ENCODE data around the gene WNK3. TPM values are rescaled to one million over a fixed set of nuclear protein-coding genes. Genes with fewer than 3 reads are reported as not detected.

WNK3 gene
- total and polyA plus RNA-seq, 2 experiments from 2014 or later, result 27.6 to 57.5 TPM

DNA sequence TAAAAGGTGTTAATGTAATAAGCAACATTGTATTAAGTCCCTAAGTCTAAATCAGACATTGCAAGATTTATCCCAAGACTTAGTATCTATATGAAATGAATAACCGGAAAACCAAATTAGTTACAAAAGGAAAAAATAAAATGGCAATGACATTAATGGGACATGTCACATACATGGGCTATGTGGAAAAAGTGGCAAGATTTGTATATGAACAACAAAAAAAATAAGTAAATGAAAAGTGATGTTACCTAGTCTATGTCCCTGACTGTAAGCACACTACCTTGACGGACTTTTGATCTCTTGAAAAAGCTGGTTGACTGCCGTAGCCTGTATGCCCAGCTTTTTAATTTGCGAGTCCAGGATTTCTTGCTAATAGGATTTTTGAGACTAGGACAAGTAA lies 119.3 kb downstream of the WNK3 start (continued):
- TF ChIP-seq, protein P1, sequence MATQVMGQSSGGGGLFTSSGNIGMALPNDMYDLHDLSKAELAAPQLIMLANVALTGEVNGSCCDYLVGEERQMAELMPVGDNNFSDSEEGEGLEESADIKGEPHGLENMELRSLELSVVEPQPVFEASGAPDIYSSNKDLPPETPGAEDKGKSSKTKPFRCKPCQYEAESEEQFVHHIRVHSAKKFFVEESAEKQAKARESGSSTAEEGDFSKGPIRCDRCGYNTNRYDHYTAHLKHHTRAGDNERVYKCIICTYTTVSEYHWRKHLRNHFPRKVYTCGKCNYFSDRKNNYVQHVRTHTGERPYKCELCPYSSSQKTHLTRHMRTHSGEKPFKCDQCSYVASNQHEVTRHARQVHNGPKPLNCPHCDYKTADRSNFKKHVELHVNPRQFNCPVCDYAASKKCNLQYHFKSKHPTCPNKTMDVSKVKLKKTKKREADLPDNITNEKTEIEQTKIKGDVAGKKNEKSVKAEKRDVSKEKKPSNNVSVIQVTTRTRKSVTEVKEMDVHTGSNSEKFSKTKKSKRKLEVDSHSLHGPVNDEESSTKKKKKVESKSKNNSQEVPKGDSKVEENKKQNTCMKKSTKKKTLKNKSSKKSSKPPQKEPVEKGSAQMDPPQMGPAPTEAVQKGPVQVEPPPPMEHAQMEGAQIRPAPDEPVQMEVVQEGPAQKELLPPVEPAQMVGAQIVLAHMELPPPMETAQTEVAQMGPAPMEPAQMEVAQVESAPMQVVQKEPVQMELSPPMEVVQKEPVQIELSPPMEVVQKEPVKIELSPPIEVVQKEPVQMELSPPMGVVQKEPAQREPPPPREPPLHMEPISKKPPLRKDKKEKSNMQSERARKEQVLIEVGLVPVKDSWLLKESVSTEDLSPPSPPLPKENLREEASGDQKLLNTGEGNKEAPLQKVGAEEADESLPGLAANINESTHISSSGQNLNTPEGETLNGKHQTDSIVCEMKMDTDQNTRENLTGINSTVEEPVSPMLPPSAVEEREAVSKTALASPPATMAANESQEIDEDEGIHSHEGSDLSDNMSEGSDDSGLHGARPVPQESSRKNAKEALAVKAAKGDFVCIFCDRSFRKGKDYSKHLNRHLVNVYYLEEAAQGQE (IDR thresholded peaks at IDR 0.05; ENCODE audit: unreplicated experiment), result no peak
- TF ChIP-seq, protein P2, sequence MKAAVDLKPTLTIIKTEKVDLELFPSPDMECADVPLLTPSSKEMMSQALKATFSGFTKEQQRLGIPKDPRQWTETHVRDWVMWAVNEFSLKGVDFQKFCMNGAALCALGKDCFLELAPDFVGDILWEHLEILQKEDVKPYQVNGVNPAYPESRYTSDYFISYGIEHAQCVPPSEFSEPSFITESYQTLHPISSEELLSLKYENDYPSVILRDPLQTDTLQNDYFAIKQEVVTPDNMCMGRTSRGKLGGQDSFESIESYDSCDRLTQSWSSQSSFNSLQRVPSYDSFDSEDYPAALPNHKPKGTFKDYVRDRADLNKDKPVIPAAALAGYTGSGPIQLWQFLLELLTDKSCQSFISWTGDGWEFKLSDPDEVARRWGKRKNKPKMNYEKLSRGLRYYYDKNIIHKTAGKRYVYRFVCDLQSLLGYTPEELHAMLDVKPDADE (IDR thresholded peaks at IDR 0.05), result no peak
- TF ChIP-seq EZH2 (IDR thresholded peaks at IDR 0.05; ENCODE audit: low read depth, unreplicated experiment) (no peak), ZNF114 (CRISPR knock-in tag; IDR thresholded peaks at IDR 0.05) (no peak), STAT1 (IDR thresholded peaks at IDR 0.05; ENCODE audit: unreplicated experiment) (no peak)

DNA sequence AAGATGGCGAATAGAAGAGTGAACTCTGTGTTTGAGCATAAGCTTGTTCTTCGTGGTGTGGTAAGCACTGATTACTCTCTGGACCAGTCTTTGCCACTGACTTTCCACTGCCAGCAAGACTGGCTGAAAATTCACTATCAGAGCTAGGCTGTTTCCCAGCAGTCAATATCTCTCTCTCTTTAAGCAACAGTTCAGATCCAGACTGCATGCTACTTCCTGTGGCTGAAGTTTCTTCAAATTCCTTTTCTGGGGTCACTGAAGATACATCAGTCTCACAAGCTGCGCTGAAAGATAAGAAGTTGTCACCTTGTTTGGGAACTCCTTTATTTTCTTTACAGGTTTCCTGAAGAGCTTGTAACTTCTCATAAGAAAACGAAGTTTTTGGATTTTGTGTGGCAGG lies 120.8 kb downstream of the WNK3 start:
- Histone ChIP-seq H4K20me1 (replicated peaks; ENCODE audit: insufficient read depth) (no peaks in the 10 kb centered on the region), H3K4me2 (no peak overlapping the region), H3K79me2 (replicated peaks; ENCODE audit: insufficient read depth) (no peaks in the 10 kb centered on the region), H3F3A (replicated peaks; ENCODE audit: low read depth) (no peaks in the 10 kb centered on the region), H3K36me3 (ENCODE audit: insufficient read depth) (0 out of 2 replicates have a peak, but pooled peaks cover 6% of the 10 kb centered on the region), H3K27me3 (ENCODE audit: insufficient read depth) (no peaks in the 10 kb centered on the region), H3K4me3 (no peak overlapping the region), H3K9me2 (ENCODE audit: insufficient read depth) (no peaks in the 10 kb centered on the region), H3K27ac (ENCODE audit: low read depth) (no peak overlapping the region), H2AFZ (no peak overlapping the region), H3K4me1 (ENCODE audit: insufficient read depth) (no peaks in the 10 kb centered on the region)
- Mint-ChIP-seq H3K36me3 (ENCODE audit: low read depth) (peaks cover 24% of the 10 kb centered on the region), H3K4me3 (no peak overlapping the region), H3K27ac (no peak overlapping the region), H3K9me3 (no peaks in the 10 kb centered on the region), H3K27me3 (ENCODE audit: insufficient read depth, low read depth, poor library complexity) (no peaks in the 10 kb centered on the region), H3K4me1 (no peaks in the 10 kb centered on the region)
- DNase-seq (ENCODE audit: low spot score), result no peak
- ATAC-seq, result no peak
- TF ChIP-seq CREB1 (CRISPR knock-in tag; IDR thresholded peaks at IDR 0.05; ENCODE audit: low read depth) (no peak), POLR2AphosphoS5 (IDR thresholded peaks at IDR 0.05; ENCODE audit: low read depth) (no peak), EZH2phosphoT487 (IDR thresholded peaks at IDR 0.05; ENCODE audit: unreplicated experiment) (no peak), STAT1 (IDR thresholded peaks at IDR 0.05; ENCODE audit: unreplicated experiment) (no peak), ZNF331 (CRISPR knock-in tag; IDR thresholded peaks at IDR 0.05; ENCODE audit: low read depth) (no peak), JUNB (IDR thresholded peaks at IDR 0.05; ENCODE audit: unreplicated experiment) (no peak), ZNF114 (CRISPR knock-in tag; IDR thresholded peaks at IDR 0.05) (no peak)
- TF ChIP-seq, protein P3, sequence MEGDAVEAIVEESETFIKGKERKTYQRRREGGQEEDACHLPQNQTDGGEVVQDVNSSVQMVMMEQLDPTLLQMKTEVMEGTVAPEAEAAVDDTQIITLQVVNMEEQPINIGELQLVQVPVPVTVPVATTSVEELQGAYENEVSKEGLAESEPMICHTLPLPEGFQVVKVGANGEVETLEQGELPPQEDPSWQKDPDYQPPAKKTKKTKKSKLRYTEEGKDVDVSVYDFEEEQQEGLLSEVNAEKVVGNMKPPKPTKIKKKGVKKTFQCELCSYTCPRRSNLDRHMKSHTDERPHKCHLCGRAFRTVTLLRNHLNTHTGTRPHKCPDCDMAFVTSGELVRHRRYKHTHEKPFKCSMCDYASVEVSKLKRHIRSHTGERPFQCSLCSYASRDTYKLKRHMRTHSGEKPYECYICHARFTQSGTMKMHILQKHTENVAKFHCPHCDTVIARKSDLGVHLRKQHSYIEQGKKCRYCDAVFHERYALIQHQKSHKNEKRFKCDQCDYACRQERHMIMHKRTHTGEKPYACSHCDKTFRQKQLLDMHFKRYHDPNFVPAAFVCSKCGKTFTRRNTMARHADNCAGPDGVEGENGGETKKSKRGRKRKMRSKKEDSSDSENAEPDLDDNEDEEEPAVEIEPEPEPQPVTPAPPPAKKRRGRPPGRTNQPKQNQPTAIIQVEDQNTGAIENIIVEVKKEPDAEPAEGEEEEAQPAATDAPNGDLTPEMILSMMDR (conservative IDR thresholded peaks at IDR 0.05; ENCODE audit: low read depth in 2 of 2), result no peak
- TF ChIP-seq, protein P2 (IDR thresholded peaks at IDR 0.05), result no peak
- TF ChIP-seq, protein P4, sequence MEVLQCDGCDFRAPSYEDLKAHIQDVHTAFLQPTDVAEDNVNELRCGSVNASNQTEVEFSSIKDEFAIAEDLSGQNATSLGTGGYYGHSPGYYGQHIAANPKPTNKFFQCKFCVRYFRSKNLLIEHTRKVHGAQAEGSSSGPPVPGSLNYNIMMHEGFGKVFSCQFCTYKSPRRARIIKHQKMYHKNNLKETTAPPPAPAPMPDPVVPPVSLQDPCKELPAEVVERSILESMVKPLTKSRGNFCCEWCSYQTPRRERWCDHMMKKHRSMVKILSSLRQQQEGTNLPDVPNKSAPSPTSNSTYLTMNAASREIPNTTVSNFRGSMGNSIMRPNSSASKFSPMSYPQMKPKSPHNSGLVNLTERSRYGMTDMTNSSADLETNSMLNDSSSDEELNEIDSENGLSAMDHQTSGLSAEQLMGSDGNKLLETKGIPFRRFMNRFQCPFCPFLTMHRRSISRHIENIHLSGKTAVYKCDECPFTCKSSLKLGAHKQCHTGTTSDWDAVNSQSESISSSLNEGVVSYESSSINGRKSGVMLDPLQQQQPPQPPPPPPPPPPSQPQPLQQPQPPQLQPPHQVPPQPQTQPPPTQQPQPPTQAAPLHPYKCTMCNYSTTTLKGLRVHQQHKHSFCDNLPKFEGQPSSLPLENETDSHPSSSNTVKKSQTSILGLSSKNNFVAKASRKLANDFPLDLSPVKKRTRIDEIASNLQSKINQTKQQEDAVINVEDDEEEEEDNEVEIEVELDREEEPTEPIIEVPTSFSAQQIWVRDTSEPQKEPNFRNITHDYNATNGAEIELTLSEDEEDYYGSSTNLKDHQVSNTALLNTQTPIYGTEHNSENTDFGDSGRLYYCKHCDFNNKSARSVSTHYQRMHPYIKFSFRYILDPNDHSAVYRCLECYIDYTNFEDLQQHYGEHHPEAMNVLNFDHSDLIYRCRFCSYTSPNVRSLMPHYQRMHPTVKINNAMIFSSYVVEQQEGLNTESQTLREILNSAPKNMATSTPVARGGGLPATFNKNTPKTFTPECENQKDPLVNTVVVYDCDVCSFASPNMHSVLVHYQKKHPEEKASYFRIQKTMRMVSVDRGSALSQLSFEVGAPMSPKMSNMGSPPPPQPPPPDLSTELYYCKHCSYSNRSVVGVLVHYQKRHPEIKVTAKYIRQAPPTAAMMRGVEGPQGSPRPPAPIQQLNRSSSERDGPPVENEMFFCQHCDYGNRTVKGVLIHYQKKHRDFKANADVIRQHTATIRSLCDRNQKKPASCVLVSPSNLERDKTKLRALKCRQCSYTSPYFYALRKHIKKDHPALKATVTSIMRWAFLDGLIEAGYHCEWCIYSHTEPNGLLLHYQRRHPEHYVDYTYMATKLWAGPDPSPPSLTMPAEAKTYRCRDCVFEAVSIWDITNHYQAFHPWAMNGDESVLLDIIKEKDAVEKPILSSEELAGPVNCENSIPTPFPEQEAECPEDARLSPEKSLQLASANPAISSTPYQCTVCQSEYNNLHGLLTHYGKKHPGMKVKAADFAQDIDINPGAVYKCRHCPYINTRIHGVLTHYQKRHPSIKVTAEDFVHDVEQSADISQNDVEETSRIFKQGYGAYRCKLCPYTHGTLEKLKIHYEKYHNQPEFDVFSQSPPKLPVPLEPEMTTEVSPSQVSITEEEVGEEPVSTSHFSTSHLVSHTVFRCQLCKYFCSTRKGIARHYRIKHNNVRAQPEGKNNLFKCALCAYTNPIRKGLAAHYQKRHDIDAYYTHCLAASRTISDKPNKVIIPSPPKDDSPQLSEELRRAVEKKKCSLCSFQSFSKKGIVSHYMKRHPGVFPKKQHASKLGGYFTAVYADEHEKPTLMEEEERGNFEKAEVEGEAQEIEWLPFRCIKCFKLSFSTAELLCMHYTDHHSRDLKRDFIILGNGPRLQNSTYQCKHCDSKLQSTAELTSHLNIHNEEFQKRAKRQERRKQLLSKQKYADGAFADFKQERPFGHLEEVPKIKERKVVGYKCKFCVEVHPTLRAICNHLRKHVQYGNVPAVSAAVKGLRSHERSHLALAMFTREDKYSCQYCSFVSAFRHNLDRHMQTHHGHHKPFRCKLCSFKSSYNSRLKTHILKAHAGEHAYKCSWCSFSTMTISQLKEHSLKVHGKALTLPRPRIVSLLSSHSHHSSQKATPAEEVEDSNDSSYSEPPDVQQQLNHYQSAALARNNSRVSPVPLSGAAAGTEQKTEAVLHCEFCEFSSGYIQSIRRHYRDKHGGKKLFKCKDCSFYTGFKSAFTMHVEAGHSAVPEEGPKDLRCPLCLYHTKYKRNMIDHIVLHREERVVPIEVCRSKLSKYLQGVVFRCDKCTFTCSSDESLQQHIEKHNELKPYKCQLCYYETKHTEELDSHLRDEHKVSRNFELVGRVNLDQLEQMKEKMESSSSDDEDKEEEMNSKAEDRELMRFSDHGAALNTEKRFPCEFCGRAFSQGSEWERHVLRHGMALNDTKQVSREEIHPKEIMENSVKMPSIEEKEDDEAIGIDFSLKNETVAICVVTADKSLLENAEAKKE (CRISPR knock-in tag; IDR thresholded peaks at IDR 0.05), result no peak
